HEK293 (cell line): ENCODE data around the gene PLCB3.

ENCODE experiments used
- CTCF ChIA-PET: fragments of 350-600 bp; formaldehyde crosslinking; extraction: SDS; loops from one replicate; lab custom pipeline; 2021; ENCODE audit warnings: antibody characterized with exemption; lab: Yijun Ruan, JAX
- POLR2A ChIA-PET: fragments of 300-600 bp; formaldehyde crosslinking; extraction: SDS; loops from one replicate; lab custom pipeline; 2020; ENCODE audit warnings: antibody characterized with exemption, inconsistent platforms; lab: Yijun Ruan, JAX
- H3K27ac ChIP-seq: fragments of 200-500 bp; sonication (Bioruptor generic); 2 replicates; pipeline ENCODE4 v1.5.1; 2014; ENCODE audit warnings: low read depth, low read length, control low read depth, inconsistent platforms; ENCODE audit errors: extremely low read depth
- H3K36me3 ChIP-seq, 2 experiments: fragments of 200-500 bp in 1 of 2; sonication (Bioruptor generic) in 1 of 2; 1 replicate in 1 of 2; 2 replicates in 1 of 2; pipeline ENCODE4 v1.5.1; 2014 to 2017; ENCODE audit warnings: inconsistent platforms in 2 of 2, low read length in 2 of 2; ENCODE audit not compliant: control insufficient read depth in 2 of 2, insufficient read depth in 1 of 2
- H3K4me1 ChIP-seq: fragments of 200-500 bp; sonication (Bioruptor generic); 2 replicates; pipeline ENCODE4 v1.5.1; 2014; ENCODE audit warnings: mild to moderate bottlenecking, low read length, inconsistent platforms; ENCODE audit not compliant: control insufficient read depth, insufficient read depth
- H3K4me3 ChIP-seq: 2 replicates; pipeline ENCODE4 v1.5.1; 2011; ENCODE audit warnings: low read depth, mild to moderate bottlenecking, control low read depth, low read length, moderate library complexity
- H3K9me3 ChIP-seq: fragments of 200-500 bp; sonication (Bioruptor generic); 2 replicates; pipeline ENCODE4 v1.5.1; 2014; ENCODE audit warnings: low read depth, low read length, inconsistent platforms; ENCODE audit not compliant: control insufficient read depth, insufficient read depth
- BCL11B ChIP-seq: fragments of 450-650 bp; formaldehyde crosslinking; IDR thresholded peaks from 2 replicates; pipeline ENCODE4 v1.5.1; 2016; ENCODE audit warnings: low read depth, missing biosample characterization, missing genetic modification characterization
- EGR2 ChIP-seq: fragments of 450-650 bp; formaldehyde crosslinking; IDR thresholded peaks from 2 replicates; pipeline ENCODE4 v1.5.1; 2016; ENCODE audit warnings: low read depth, missing biosample characterization, missing genetic modification characterization
- KLF1 ChIP-seq: fragments of 450-650 bp; formaldehyde crosslinking; IDR thresholded peaks from 2 replicates; pipeline ENCODE4 v1.5.1; 2016; ENCODE audit warnings: missing biosample characterization, missing genetic modification characterization
- SP3 ChIP-seq: fragments of 450-650 bp; formaldehyde crosslinking; IDR thresholded peaks from 2 replicates; pipeline ENCODE4 v1.5.1; 2016; ENCODE audit warnings: missing biosample characterization, missing genetic modification characterization
- WT1 ChIP-seq: fragments of 450-650 bp; formaldehyde crosslinking; IDR thresholded peaks from 2 replicates; pipeline ENCODE4 v1.5.1; 2016; ENCODE audit warnings: missing biosample characterization, missing genetic modification characterization
- ZBTB17 ChIP-seq: fragments of 450-650 bp; formaldehyde crosslinking; IDR thresholded peaks from 2 replicates; pipeline ENCODE4 v1.5.1; 2016; ENCODE audit warnings: missing biosample characterization, missing genetic modification characterization
- ZBTB8A ChIP-seq: fragments of 450-650 bp; formaldehyde crosslinking; IDR thresholded peaks from 2 replicates; pipeline ENCODE4 v1.5.1; 2016; ENCODE audit warnings: missing biosample characterization, missing genetic modification characterization
- ZFHX2 ChIP-seq: fragments of 450-650 bp; formaldehyde crosslinking; conservative IDR thresholded peaks from 2 replicates; pipeline ENCODE4 v1.5.1; 2016; ENCODE audit warnings: missing biosample characterization, missing genetic modification characterization
- ZNF146 ChIP-seq: fragments of 450-650 bp; formaldehyde crosslinking; IDR thresholded peaks from 2 replicates; pipeline ENCODE4 v1.5.1; 2016; ENCODE audit warnings: missing biosample characterization, missing genetic modification characterization
- ZNF302 ChIP-seq: fragments of 450-650 bp; formaldehyde crosslinking; IDR thresholded peaks from 2 replicates; pipeline ENCODE4 v1.5.1; 2016; ENCODE audit warnings: missing biosample characterization, missing genetic modification characterization, low read depth
- ZNF350 ChIP-seq: fragments of 450-650 bp; formaldehyde crosslinking; IDR thresholded peaks from 2 replicates; pipeline ENCODE4 v1.5.0; 2017; ENCODE audit warnings: missing biosample characterization, mild to moderate bottlenecking, missing genetic modification characterization
- ZNF391 ChIP-seq: fragments of 450-650 bp; formaldehyde crosslinking; IDR thresholded peaks from 2 replicates; pipeline ENCODE4 v1.5.1; 2016; ENCODE audit warnings: low read depth, missing biosample characterization, missing genetic modification characterization, borderline replicate concordance
- ZNF394 ChIP-seq: fragments of 450-650 bp; formaldehyde crosslinking; IDR thresholded peaks from 2 replicates; pipeline ENCODE4 v1.5.1; 2016; ENCODE audit warnings: missing biosample characterization, missing genetic modification characterization, mild to moderate bottlenecking, moderate library complexity, borderline replicate concordance
- ZNF629 ChIP-seq: fragments of 450-650 bp; formaldehyde crosslinking; IDR thresholded peaks from 2 replicates; pipeline ENCODE4 v1.5.1; 2017; ENCODE audit warnings: missing biosample characterization, missing genetic modification characterization
- ZSCAN30 ChIP-seq: fragments of 450-650 bp; IDR thresholded peaks from 2 replicates; pipeline ENCODE4 v1.5.1; 2018; ENCODE audit warnings: missing biosample characterization, mild to moderate bottlenecking, missing genetic modification characterization, moderate library complexity
- TF ChIP-seq, protein P1 (sequence below): fragments of 450-650 bp; formaldehyde crosslinking; IDR thresholded peaks from 2 replicates; pipeline ENCODE4 v1.5.1; 2016; ENCODE audit warnings: missing biosample characterization, missing genetic modification characterization
- TF ChIP-seq, protein P2 (sequence below): fragments of 450-650 bp; formaldehyde crosslinking; IDR thresholded peaks from 2 replicates; pipeline ENCODE4 v1.5.1; 2016; ENCODE audit warnings: missing biosample characterization, missing genetic modification characterization
- TF ChIP-seq, protein P3 (sequence below): fragments of 450-650 bp; IDR thresholded peaks from 2 replicates; pipeline ENCODE4 v1.5.1; 2018; ENCODE audit warnings: missing biosample characterization, missing genetic modification characterization
- TF ChIP-seq, protein P4 (sequence below): fragments of 450-650 bp; formaldehyde crosslinking; IDR thresholded peaks from 2 replicates; pipeline ENCODE4 v1.5.1; 2016; ENCODE audit warnings: missing biosample characterization, missing genetic modification characterization
- TF ChIP-seq, protein P5 (sequence below): fragments of 450-650 bp; formaldehyde crosslinking; IDR thresholded peaks from 2 replicates; pipeline ENCODE4 v1.5.1; 2017; ENCODE audit warnings: missing biosample characterization, mild to moderate bottlenecking, missing genetic modification characterization, moderate library complexity
- TF ChIP-seq, protein P6 (sequence below): fragments of 450-650 bp; formaldehyde crosslinking; IDR thresholded peaks from 2 replicates; pipeline ENCODE4 v1.5.1; 2016; ENCODE audit warnings: missing biosample characterization, missing genetic modification characterization

Gene PLCB3

DNA sequence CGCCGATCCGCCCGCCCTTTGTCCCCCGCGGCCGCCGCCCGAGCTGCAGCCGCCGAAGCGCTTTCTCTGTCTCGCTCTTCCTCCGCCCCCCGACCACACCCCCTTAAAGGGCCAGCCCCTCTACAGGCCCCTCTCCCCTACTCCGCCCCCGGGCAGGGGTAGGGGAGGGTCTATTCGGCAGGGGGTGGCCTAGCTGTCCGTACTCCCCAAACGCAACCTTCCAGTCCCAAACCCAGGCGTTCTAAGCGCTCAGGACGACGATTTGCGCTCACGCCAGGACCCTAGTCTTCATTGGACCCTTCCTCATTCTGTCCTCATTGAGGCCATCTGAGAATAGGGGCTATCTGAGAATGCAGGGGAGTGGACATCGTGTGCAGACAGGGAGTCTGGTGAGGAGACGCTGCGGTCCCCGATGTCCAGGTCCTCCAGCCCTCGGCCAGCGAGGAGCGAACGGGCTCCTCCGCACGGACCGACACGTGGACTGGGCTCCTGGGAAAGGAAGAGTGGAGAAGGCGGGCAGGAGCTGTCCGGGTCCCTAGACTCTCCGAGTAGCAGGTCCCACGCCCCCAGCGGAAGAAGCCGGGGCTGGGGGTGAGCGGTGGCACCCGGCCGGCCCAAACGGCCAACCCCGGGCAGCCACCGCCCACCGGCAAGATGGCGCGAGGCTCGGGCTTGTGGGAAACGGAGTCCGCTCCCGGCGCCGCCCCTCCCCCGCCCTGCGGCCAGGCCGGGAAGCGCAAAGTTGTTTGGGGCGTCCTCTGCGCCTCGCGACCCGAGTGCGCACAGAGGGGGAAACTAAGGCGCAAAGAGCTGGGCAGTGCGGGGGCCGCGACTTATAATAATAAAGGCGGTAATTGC, 4.2 kb upstream of the PLCB3 start, which contains the start of gene PPP1R14B:
Gene PPP1R14B, minus strand, starts transcription at position 73 of the 858 bp plus-strand sequence. CDS start 270 bp downstream, outside the sequence.
- Histone ChIP-seq H3K9me3 (no peaks in the 10 kb centered on the region), H3K27ac (peak within 1 kb of the TSS; percentile 73), H3K36me3 (peaks cover 0 to 20% of the 10 kb centered on the region in 2 experiments; a peak in 1 of 3 replicates), H3K4me1 (peaks cover 7% of the 10 kb centered on the region), H3K4me3 (peak within 1 kb of the TSS; percentile 68)
- POLR2A ChIA-PET: interaction anchor here (1.1 to 7.2 kb wide), 5 partner anchors 21 to 71 kb away, joined by 3 to 96 read pairs (median 7); partner anchors contain the start of genes NUDT22, PRDX5, TRMT112 and TRPT1
- CTCF ChIA-PET: interaction anchor here (1.1 to 1.7 kb wide), 3 partner anchors 8 to 58 kb away, joined by 4 to 8 read pairs (median 5); no protein-coding TSS in a partner anchor
- TF ChIP-seq ZNF391 (tag by site-specific recombination) (no peak), WT1 (tag by site-specific recombination) (peak; percentile 44; the same call in 1 of the 2 replicates), ZBTB17 (tag by site-specific recombination) (peak; percentile 40; the same call in 1 of the 2 replicates), ZNF629 (tag by site-specific recombination) (0 out of 2 replicates have a peak, but pooled peaks have one; percentile 28), ZNF302 (tag by site-specific recombination) (no peak), ZBTB8A (peak; percentile 77), ZNF146 (tag by site-specific recombination) (no peak), EGR2 (tag by site-specific recombination) (peak; percentile 44; the same call in 1 of the 2 replicates), KLF1 (peak; percentile 57; the same call in 1 of the 2 replicates), ZFHX2 (peak; percentile 56; the same call in 1 of the 2 replicates), ZNF394 (tag by site-specific recombination) (0 out of 2 replicates have a peak, but pooled peaks have one; percentile 2), BCL11B (tag by site-specific recombination) (peak; percentile 13; the same call in 1 of the 2 replicates), ZNF350 (tag by site-specific recombination) (no peak), ZSCAN30 (tag by site-specific recombination) (0 out of 2 replicates have a peak, but pooled peaks have one; percentile 48), SP3 (tag by site-specific recombination) (peak; percentile 81)
- TF ChIP-seq, protein P1, sequence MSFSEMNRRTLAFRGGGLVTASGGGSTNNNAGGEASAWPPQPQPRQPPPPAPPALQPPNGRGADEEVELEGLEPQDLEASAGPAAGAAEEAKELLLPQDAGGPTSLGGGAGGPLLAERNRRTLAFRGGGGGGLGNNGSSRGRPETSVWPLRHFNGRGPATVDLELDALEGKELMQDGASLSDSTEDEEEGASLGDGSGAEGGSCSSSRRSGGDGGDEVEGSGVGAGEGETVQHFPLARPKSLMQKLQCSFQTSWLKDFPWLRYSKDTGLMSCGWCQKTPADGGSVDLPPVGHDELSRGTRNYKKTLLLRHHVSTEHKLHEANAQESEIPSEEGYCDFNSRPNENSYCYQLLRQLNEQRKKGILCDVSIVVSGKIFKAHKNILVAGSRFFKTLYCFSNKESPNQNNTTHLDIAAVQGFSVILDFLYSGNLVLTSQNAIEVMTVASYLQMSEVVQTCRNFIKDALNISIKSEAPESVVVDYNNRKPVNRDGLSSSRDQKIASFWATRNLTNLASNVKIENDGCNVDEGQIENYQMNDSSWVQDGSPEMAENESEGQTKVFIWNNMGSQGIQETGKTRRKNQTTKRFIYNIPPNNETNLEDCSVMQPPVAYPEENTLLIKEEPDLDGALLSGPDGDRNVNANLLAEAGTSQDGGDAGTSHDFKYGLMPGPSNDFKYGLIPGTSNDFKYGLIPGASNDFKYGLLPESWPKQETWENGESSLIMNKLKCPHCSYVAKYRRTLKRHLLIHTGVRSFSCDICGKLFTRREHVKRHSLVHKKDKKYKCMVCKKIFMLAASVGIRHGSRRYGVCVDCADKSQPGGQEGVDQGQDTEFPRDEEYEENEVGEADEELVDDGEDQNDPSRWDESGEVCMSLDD (tag by site-specific recombination): peak; percentile 64
- TF ChIP-seq, protein P2, sequence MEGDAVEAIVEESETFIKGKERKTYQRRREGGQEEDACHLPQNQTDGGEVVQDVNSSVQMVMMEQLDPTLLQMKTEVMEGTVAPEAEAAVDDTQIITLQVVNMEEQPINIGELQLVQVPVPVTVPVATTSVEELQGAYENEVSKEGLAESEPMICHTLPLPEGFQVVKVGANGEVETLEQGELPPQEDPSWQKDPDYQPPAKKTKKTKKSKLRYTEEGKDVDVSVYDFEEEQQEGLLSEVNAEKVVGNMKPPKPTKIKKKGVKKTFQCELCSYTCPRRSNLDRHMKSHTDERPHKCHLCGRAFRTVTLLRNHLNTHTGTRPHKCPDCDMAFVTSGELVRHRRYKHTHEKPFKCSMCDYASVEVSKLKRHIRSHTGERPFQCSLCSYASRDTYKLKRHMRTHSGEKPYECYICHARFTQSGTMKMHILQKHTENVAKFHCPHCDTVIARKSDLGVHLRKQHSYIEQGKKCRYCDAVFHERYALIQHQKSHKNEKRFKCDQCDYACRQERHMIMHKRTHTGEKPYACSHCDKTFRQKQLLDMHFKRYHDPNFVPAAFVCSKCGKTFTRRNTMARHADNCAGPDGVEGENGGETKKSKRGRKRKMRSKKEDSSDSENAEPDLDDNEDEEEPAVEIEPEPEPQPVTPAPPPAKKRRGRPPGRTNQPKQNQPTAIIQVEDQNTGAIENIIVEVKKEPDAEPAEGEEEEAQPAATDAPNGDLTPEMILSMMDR (tag by site-specific recombination): peak; percentile 50
- TF ChIP-seq, protein P3, sequence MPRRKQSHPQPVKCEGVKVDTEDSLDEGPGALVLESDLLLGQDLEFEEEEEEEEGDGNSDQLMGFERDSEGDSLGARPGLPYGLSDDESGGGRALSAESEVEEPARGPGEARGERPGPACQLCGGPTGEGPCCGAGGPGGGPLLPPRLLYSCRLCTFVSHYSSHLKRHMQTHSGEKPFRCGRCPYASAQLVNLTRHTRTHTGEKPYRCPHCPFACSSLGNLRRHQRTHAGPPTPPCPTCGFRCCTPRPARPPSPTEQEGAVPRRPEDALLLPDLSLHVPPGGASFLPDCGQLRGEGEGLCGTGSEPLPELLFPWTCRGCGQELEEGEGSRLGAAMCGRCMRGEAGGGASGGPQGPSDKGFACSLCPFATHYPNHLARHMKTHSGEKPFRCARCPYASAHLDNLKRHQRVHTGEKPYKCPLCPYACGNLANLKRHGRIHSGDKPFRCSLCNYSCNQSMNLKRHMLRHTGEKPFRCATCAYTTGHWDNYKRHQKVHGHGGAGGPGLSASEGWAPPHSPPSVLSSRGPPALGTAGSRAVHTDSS: no peak
- TF ChIP-seq, protein P4, sequence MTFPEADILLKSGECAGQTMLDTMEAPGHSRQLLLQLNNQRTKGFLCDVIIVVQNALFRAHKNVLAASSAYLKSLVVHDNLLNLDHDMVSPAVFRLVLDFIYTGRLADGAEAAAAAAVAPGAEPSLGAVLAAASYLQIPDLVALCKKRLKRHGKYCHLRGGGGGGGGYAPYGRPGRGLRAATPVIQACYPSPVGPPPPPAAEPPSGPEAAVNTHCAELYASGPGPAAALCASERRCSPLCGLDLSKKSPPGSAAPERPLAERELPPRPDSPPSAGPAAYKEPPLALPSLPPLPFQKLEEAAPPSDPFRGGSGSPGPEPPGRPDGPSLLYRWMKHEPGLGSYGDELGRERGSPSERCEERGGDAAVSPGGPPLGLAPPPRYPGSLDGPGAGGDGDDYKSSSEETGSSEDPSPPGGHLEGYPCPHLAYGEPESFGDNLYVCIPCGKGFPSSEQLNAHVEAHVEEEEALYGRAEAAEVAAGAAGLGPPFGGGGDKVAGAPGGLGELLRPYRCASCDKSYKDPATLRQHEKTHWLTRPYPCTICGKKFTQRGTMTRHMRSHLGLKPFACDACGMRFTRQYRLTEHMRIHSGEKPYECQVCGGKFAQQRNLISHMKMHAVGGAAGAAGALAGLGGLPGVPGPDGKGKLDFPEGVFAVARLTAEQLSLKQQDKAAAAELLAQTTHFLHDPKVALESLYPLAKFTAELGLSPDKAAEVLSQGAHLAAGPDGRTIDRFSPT: 0 out of 2 replicates have a peak, but pooled peaks have one; percentile 24
- TF ChIP-seq, protein P5, sequence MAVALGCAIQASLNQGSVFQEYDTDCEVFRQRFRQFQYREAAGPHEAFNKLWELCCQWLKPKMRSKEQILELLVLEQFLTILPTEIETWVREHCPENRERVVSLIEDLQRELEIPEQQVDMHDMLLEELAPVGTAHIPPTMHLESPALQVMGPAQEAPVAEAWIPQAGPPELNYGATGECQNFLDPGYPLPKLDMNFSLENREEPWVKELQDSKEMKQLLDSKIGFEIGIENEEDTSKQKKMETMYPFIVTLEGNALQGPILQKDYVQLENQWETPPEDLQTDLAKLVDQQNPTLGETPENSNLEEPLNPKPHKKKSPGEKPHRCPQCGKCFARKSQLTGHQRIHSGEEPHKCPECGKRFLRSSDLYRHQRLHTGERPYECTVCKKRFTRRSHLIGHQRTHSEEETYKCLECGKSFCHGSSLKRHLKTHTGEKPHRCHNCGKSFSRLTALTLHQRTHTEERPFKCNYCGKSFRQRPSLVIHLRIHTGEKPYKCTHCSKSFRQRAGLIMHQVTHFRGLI (tag by site-specific recombination): peak; percentile 53; the same call in 1 of the 2 replicates
- TF ChIP-seq, protein P6, sequence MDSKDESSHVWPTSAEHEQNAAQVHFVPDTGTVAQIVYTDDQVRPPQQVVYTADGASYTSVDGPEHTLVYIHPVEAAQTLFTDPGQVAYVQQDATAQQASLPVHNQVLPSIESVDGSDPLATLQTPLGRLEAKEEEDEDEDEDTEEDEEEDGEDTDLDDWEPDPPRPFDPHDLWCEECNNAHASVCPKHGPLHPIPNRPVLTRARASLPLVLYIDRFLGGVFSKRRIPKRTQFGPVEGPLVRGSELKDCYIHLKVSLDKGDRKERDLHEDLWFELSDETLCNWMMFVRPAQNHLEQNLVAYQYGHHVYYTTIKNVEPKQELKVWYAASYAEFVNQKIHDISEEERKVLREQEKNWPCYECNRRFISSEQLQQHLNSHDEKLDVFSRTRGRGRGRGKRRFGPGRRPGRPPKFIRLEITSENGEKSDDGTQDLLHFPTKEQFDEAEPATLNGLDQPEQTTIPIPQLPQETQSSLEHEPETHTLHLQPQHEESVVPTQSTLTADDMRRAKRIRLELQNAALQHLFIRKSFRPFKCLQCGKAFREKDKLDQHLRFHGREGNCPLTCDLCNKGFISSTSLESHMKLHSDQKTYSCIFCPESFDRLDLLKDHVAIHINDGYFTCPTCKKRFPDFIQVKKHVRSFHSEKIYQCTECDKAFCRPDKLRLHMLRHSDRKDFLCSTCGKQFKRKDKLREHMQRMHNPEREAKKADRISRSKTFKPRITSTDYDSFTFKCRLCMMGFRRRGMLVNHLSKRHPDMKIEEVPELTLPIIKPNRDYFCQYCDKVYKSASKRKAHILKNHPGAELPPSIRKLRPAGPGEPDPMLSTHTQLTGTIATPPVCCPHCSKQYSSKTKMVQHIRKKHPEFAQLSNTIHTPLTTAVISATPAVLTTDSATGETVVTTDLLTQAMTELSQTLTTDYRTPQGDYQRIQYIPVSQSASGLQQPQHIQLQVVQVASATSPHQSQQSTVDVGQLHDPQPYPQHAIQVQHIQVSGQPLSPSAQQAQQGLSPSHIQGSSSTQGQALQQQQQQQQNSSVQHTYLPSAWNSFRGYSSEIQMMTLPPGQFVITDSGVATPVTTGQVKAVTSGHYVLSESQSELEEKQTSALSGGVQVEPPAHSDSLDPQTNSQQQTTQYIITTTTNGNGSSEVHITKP: peak; percentile 84
